ENCODE measurements around the gene MBD6. TPM values are rescaled to one million over a fixed set of nuclear protein-coding genes. Genes with fewer than 3 reads are reported as not detected.

Gene MBD6
- total RNA-seq, 2 experiments from 2014 or later, result 80.9 to 85.4 TPM

DNA sequence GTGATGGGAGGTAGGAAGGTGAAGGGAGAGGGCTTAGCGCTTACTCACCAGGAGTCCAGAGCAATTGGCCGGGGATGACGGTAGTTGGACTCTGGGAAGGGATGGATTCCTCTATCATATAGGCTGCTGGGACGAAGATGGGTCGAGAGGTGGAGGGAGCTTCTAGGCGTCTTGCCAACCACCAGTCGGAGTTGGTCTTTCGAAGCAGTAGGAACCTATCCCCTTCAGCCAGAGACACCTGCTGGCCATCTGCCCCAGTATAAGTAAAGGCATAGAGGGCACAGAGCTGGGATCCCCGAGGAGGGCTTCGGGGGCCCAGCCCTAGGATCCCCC lies 43.6 kb upstream of the MBD6 start:
- CTCF ChIA-PET, result interaction anchor here (1.3 to 12.4 kb wide), 4 partner anchors 17 to 240 kb away, joined by 3 to 193 read pairs (median 4); partner anchors contain the start of gene GLI1
- Mint-ChIP-seq H3K4me1 (peaks cover 59% of the 10 kb centered on the region), H3K27me3 (no peaks in the 10 kb centered on the region), H3K4me3 (peak overlapping the region; percentile 89), H3K9me3 (ENCODE audit: low read depth) (no peaks in the 10 kb centered on the region), H3K27ac (peak overlapping the region; percentile 100), H3K36me3 (peaks cover 36% of the 10 kb centered on the region)
- ATAC-seq (peak; percentile 3), DNase-seq (peak; percentile 60)

DNA sequence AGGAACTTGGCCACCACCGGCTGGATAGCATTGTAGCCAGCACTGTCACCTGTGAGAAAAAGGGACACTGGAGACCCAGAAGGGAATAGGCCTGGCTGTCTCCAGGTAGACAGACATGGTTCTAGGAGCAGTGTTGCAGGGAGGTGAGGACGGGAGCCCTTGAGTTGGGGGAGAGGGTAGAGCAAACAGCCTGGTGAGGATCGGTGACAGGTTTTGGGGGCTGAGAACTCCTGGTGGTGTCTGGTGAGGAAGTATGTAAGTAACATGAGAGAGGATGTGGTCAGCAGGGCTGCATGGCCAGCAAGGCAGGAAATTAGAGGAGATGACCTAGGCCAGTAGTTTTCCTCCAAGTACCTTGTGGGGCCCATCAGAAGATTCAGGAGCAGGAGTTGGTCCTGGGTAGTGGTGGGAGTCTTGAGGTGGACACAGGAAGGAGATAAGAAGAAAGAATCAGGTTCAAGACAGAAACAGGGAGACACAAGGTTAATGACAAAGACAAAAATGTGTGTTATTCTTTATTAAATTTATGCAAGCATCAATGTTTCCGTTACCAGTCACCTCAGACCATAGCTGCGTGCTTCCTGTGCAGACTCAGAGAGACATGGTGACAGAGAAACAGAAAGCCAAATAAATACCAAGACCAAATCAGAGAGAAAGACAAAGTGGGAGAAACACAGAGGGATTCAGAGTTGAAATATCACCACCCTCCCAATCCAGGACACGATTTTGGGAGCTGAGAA lies 43.1 kb upstream of the MBD6 start, which contains the start of gene ARHGAP9:
TSS of gene ARHGAP9 (minus strand) at position 491 of the 740 bp plus-strand sequence. CDS start at position 31, 460 bp downstream.
- peak; percentile 85 for DNase-seq
- CTCF ChIA-PET, result interaction anchor here (0.8 to 12.4 kb wide), 7 partner anchors 10 to 240 kb away, joined by 3 to 193 read pairs (median 4); partner anchors contain the start of gene GLI1
- H3K27ac Mint-ChIP-seq, result peak within 1 kb of the TSS; percentile 100
- peaks cover 30% of the 10 kb centered on the region for H3K36me3 Mint-ChIP-seq
- peak; percentile 60 for ATAC-seq
- peak within 1 kb of the TSS; percentile 89 for H3K4me3 Mint-ChIP-seq
- no peaks in the 10 kb centered on the region for H3K27me3 Mint-ChIP-seq
- H3K9me3 Mint-ChIP-seq (ENCODE audit: low read depth), result no peaks in the 10 kb centered on the region
- peaks cover 53% of the 10 kb centered on the region for H3K4me1 Mint-ChIP-seq

GRCh38 chr12:57481671-57482070 lies 41.0 kb upstream of the MBD6 start:
- DNase-seq (no peak), ATAC-seq (no peak)
- Mint-ChIP-seq H3K9me3 (ENCODE audit: low read depth) (no peaks in the 10 kb centered on the region), H3K4me1 (peaks cover 41% of the 10 kb centered on the region), H3K4me3 (no peak overlapping the region), H3K27me3 (no peaks in the 10 kb centered on the region), H3K36me3 (peaks cover 17% of the 10 kb centered on the region), H3K27ac (peak overlapping the region; percentile 100)
- CTCF ChIA-PET, result interaction anchor here (0.7 to 12.4 kb wide), 2 partner anchors 19 to 65 kb away, joined by 3 to 193 read pairs; partner anchors contain the start of gene GLI1

DNA sequence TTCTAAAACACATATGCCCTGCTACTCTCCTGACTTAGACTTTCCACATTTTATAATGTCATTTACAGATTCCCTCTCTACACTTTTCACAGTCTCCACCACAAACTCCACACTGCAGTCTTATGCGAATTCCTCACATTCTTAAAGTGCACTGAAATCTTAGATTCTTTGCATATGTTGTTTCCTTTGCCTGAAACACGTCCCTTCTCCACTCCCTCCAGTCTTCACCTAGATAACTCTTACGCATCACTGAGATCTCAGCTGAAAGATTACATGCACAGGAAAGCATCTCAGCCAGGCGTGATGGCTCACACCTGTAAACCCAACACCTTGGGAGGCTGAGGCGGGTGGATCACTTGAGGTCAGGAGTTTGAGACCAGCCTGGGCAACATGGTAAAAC lies 39.2 kb upstream of the MBD6 start:
- no peak for ATAC-seq
- H3K27me3 Mint-ChIP-seq, result no peaks in the 10 kb centered on the region
- CTCF ChIA-PET, result interaction anchor here (0.8 to 12.4 kb wide), 2 partner anchors 14 to 21 kb away, joined by 3 to 193 read pairs; partner anchors contain the start of gene GLI1
- no peak overlapping the region for H3K4me3 Mint-ChIP-seq
- peaks cover 7% of the 10 kb centered on the region for H3K36me3 Mint-ChIP-seq
- H3K27ac Mint-ChIP-seq, result no peak overlapping the region
- H3K4me1 Mint-ChIP-seq, result peaks cover 44% of the 10 kb centered on the region
- H3K9me3 Mint-ChIP-seq (ENCODE audit: low read depth), result no peaks in the 10 kb centered on the region
- DNase-seq, result no peak

GRCh38 chr12:57485695-57486094 lies 36.9 kb upstream of the MBD6 start:
- no peaks in the 10 kb centered on the region for H3K9me3 Mint-ChIP-seq (ENCODE audit: low read depth)
- CTCF ChIA-PET, result interaction anchor here (0.6 to 2.7 kb wide), 5 partner anchors 8 to 148 kb away, joined by 3 to 12 read pairs (median 3); partner anchors contain the start of gene B4GALNT1
- H3K36me3 Mint-ChIP-seq, result peaks cover 25% of the 10 kb centered on the region

GRCh38 chr12:57487055-57487596 lies 35.5 kb upstream of the MBD6 start:
- Mint-ChIP-seq H3K4me1 (peaks cover 36% of the 10 kb centered on the region), H3K4me3 (peak overlapping the region; percentile 93)

More at GRCh38 chr12:57485695-57486094, 36.9 kb upstream of the MBD6 start:
- peaks cover 39% of the 10 kb centered on the region for H3K4me1 Mint-ChIP-seq
- no peaks in the 10 kb centered on the region for H3K27me3 Mint-ChIP-seq
- H3K4me3 Mint-ChIP-seq, result no peak overlapping the region
- no peak for DNase-seq
- no peak for ATAC-seq
- H3K27ac Mint-ChIP-seq, result no peak overlapping the region

DNA sequence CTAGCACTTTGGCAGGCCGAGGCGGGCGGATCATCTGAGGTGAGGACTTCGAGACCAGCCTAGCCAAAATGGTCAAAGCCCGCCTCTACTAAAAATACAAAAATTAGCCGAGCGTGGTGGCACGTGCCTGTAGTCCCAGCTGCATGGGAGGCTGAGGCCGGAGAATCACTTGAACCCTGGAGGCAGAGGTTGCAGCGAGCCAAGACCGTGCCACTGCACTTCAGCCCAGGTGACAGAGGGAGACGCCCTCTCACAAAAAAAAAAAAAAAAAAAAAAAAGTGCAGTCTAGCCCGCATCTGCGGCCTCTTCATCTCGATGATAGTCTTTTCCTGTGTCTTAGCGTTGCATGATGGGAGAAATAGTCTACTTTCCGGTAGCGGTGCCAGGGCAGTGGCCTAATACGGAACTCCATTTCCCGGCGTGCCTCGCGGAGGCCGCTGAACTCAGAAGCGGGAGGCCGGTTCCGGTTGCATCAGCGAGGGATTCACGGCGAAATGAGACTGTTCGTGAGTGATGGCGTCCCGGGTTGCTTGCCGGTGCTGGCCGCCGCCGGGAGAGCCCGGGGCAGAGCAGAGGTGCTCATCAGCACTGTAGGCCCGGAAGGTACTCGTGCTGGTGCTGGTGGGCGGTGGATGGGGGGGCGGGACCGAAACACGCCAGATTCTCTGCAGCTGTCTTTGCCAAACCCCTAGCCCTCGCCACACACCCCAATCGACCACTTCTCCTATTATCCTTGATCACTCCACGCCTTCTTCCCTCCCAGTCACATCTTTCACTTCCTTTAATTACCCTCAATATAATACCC lies 34.8 kb upstream of the MBD6 start, which contains the start of gene MARS1:
TSS of gene MARS1 (plus strand) at position 472 of the 805 bp plus-strand sequence. CDS start at position 495, 23 bp downstream.
- H3K27ac Mint-ChIP-seq, result peak within 1 kb of the TSS; percentile 89
- peak; percentile 97 for ATAC-seq
- CTCF ChIA-PET, result interaction anchor here (1.0 to 2.7 kb wide), 6 partner anchors 11 to 33 kb away, joined by 3 to 12 read pairs (median 4); partner anchors contain the start of genes DDIT3 and GLI1
- DNase-seq, result peak; percentile 97
- H3K36me3 Mint-ChIP-seq, result peaks cover 35% of the 10 kb centered on the region
- peaks cover 39% of the 10 kb centered on the region for H3K4me1 Mint-ChIP-seq
- no peaks in the 10 kb centered on the region for H3K27me3 Mint-ChIP-seq
- H3K4me3 Mint-ChIP-seq, result peak within 1 kb of the TSS; percentile 93
- no peaks in the 10 kb centered on the region for H3K9me3 Mint-ChIP-seq (ENCODE audit: low read depth)

More at GRCh38 chr12:57487055-57487596, 35.5 kb upstream of the MBD6 start:
- H3K27ac Mint-ChIP-seq, result peak overlapping the region; percentile 89
- H3K36me3 Mint-ChIP-seq, result peaks cover 32% of the 10 kb centered on the region
- DNase-seq, result no peak
- no peaks in the 10 kb centered on the region for H3K9me3 Mint-ChIP-seq (ENCODE audit: low read depth)
- no peak for ATAC-seq
- CTCF ChIA-PET, result interaction anchor here (1.0 to 2.7 kb wide), 5 partner anchors 10 to 32 kb away, joined by 3 to 12 read pairs (median 4); partner anchors contain the start of gene GLI1
- no peaks in the 10 kb centered on the region for H3K27me3 Mint-ChIP-seq

- CTCF ChIA-PET, result interaction anchor here (1.5 to 2.1 kb wide), 3 partner anchors 12 to 32 kb away, joined by 4 to 9 read pairs (median 6); partner anchors contain the start of genes DDIT3 and GLI1
- Mint-ChIP-seq H3K27ac (peak overlapping the region; percentile 89), H3K36me3 (peaks cover 38% of the 10 kb centered on the region), H3K27me3 (no peaks in the 10 kb centered on the region), H3K9me3 (ENCODE audit: low read depth) (no peaks in the 10 kb centered on the region), H3K4me3 (peak overlapping the region; percentile 93), H3K4me1 (peaks cover 36% of the 10 kb centered on the region)
- no peak for DNase-seq
- no peak for ATAC-seq
Measured at GRCh38 chr12:57488402-57489156, 34.0 kb upstream of the MBD6 start.

GRCh38 chr12:57489157-57489641 lies 33.4 kb upstream of the MBD6 start:
- Mint-ChIP-seq H3K4me3 (peak overlapping the region; percentile 93), H3K27ac (peak overlapping the region; percentile 89), H3K27me3 (no peaks in the 10 kb centered on the region), H3K36me3 (peaks cover 38% of the 10 kb centered on the region), H3K9me3 (ENCODE audit: low read depth) (no peaks in the 10 kb centered on the region), H3K4me1 (peaks cover 36% of the 10 kb centered on the region)
- DNase-seq (no peak), ATAC-seq (no peak)
- CTCF ChIA-PET, result interaction anchor here (1.5 to 2.1 kb wide), 3 partner anchors 12 to 32 kb away, joined by 4 to 9 read pairs (median 6); partner anchors contain the start of genes DDIT3 and GLI1

- H3K9me3 Mint-ChIP-seq (ENCODE audit: low read depth), result no peaks in the 10 kb centered on the region
- no peak overlapping the region for H3K4me3 Mint-ChIP-seq
- H3K27me3 Mint-ChIP-seq, result no peaks in the 10 kb centered on the region
- peak overlapping the region; percentile 5 for H3K27ac Mint-ChIP-seq
- H3K36me3 Mint-ChIP-seq, result peaks cover 41% of the 10 kb centered on the region
- no peak for DNase-seq
- CTCF ChIA-PET, result interaction anchor here (1.7 to 2.1 kb wide), 3 partner anchors 13 to 31 kb away, joined by 6 to 9 read pairs (median 8); partner anchors contain the start of gene GLI1
- H3K4me1 Mint-ChIP-seq, result peaks cover 36% of the 10 kb centered on the region
- no peak for ATAC-seq
Measured at GRCh38 chr12:57490126-57490525, 32.5 kb upstream of the MBD6 start.

GRCh38 chr12:57491393-57492280 lies 31.0 kb upstream of the MBD6 start:
- ATAC-seq, result no peak
- DNase-seq, result no peak
- H3K27ac Mint-ChIP-seq, result peak overlapping the region; percentile 75

More at GRCh38 chr12:57491393-57492280, 31.0 kb upstream of the MBD6 start:
- Mint-ChIP-seq H3K27me3 (no peaks in the 10 kb centered on the region), H3K36me3 (peaks cover 48% of the 10 kb centered on the region), H3K4me3 (no peak overlapping the region), H3K4me1 (peaks cover 36% of the 10 kb centered on the region), H3K9me3 (ENCODE audit: low read depth) (no peaks in the 10 kb centered on the region)
- CTCF ChIA-PET, result interaction anchor here (1.0 to 1.9 kb wide), 2 partner anchors 15 to 31 kb away, joined by 3 to 8 read pairs; no protein-coding TSS in a partner anchor
